Ecto neural progenitor cell (in vitro differentiated cells): Measurements from ENCODE around the gene OCLN.
"Not testable (repeated sequence)": the region's sequence is repeated elsewhere in the genome, so short reads cannot be mapped to it uniquely, and the experiment has no call there.

ENCODE experiments used
- DNase-seq: peaks from one replicate; pipeline ENCODE4 v3.0.0-alpha.2; 2018; ENCODE audit warnings: low spot score

The OCLN gene

GRCh38 chr5:69528035-69528434, 35.4 kb downstream of the OCLN start:
- DNase-seq, result no peak

GRCh38 chr5:69528609-69529008, 36.0 kb downstream of the OCLN start:
- DNase-seq, result no peak

- no peak for DNase-seq
These were observed 38.2 kb downstream of the OCLN start for GRCh38 chr5:69530561-69531405.

- DNase-seq, result no peak
These were observed 38.8 kb downstream of the OCLN start for GRCh38 chr5:69531406-69531801.

- DNase-seq, result not testable (repeated sequence)
These were observed 45.3 kb downstream of the OCLN start for GRCh38 chr5:69537911-69538310.

GRCh38 chr5:69538735-69539134, 46.1 kb downstream of the OCLN start:
- not testable (repeated sequence) for DNase-seq

GRCh38 chr5:69541347-69541746, 48.8 kb downstream of the OCLN start:
- not testable (repeated sequence) for DNase-seq

- not testable (repeated sequence) for DNase-seq
These were observed 50.4 kb downstream of the OCLN start for GRCh38 chr5:69542838-69543618.

- not testable (repeated sequence) for DNase-seq
These were observed 52.0 kb downstream of the OCLN start for GRCh38 chr5:69544602-69545001.

GRCh38 chr5:69559908-69560330, 67.3 kb downstream of the OCLN start, which contains the start of gene GTF2H2C:
GTF2H2C (plus strand) TSS chr5:69560191; CDS start chr5:69565133, 4,942 bp downstream.
- DNase-seq, result peak; percentile 78

GRCh38 chr5:69560587-69561431, 68.2 kb downstream of the OCLN start:
- DNase-seq, result not testable (repeated sequence)

- not testable (repeated sequence) for DNase-seq
These were observed 73.6 kb downstream of the OCLN start for GRCh38 chr5:69566172-69566571.

- not testable (repeated sequence) for DNase-seq
These were observed 75.5 kb downstream of the OCLN start for GRCh38 chr5:69568072-69568471.

GRCh38 chr5:69583356-69583755, 90.8 kb downstream of the OCLN start:
- DNase-seq, result not testable (repeated sequence)

- not testable (repeated sequence) for DNase-seq
These were observed 103.7 kb downstream of the OCLN start for GRCh38 chr5:69596114-69596840.

- DNase-seq, result not testable (repeated sequence)
These were observed 109.4 kb downstream of the OCLN start for GRCh38 chr5:69601947-69602346.

GRCh38 chr5:69606839-69607238, 114.2 kb downstream of the OCLN start:
- DNase-seq, result not testable (repeated sequence)
